GM12873 (cell line): ENCODE measurements around the gene TTI1.

ENCODE experiments used
- TF ChIP-seq, protein P1 (sequence below): IDR thresholded peaks from 2 replicates; pipeline ENCODE4 v1.5.1; 2012; ENCODE audit warnings: low read depth, mild to moderate bottlenecking, moderate library complexity, low read length, control low read depth; ENCODE audit not compliant: insufficient read depth; ENCODE audit errors: missing control alignments

TTI1 gene

GRCh38 chr20:37944456-37944981 is 88.7 kb downstream of the TTI1 start:
- TF ChIP-seq, protein P1, sequence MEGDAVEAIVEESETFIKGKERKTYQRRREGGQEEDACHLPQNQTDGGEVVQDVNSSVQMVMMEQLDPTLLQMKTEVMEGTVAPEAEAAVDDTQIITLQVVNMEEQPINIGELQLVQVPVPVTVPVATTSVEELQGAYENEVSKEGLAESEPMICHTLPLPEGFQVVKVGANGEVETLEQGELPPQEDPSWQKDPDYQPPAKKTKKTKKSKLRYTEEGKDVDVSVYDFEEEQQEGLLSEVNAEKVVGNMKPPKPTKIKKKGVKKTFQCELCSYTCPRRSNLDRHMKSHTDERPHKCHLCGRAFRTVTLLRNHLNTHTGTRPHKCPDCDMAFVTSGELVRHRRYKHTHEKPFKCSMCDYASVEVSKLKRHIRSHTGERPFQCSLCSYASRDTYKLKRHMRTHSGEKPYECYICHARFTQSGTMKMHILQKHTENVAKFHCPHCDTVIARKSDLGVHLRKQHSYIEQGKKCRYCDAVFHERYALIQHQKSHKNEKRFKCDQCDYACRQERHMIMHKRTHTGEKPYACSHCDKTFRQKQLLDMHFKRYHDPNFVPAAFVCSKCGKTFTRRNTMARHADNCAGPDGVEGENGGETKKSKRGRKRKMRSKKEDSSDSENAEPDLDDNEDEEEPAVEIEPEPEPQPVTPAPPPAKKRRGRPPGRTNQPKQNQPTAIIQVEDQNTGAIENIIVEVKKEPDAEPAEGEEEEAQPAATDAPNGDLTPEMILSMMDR = no peak

GRCh38 chr20:37943501-37944455 is 89.5 kb downstream of the TTI1 start:
- TF ChIP-seq, protein P1 = no peak

DNA sequence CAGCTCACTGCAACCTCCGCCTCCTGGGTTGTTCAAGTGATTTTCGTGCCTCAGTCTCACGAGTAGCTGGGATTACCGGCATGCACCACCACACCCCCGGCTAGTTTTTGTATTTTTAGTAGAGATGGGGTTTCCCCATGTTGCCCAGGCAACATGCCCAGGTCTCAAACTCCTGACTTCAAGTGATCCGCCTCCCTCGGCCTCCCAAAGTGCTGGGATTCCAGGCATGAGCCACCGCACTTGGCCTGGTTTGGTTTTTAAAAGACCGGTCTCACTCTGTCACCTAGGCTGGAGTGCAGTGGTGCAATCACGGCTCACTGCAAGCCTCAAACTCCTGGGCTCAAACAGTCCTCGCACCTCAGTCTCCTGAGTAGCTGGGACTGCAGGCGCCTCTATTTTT is 90.2 kb downstream of the TTI1 start:
- TF ChIP-seq, protein P1 = no peak

GRCh38 chr20:37941992-37942391 is 91.3 kb downstream of the TTI1 start:
- TF ChIP-seq, protein P1 = no peak

DNA sequence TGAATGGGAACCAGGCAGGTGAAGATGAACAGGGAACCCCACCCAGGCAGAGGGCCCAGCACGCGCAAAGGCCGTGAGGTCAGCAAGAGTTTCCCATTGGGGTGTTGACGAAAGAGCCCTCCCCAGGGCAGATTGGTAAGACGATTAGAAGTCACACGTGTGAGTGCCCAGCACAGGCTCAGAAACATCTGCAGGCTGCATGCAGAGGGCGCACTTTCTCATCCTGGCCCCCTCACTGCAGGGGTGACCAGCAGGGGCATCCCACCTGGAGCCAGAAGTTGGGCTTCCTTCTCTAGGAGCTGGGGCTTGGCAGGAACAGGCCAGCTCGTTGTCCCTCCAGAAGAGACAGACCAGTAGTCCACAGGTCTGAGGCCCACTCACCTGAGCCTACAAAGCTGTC is 91.9 kb downstream of the TTI1 start:
- TF ChIP-seq, protein P1 = peak; percentile 25

DNA sequence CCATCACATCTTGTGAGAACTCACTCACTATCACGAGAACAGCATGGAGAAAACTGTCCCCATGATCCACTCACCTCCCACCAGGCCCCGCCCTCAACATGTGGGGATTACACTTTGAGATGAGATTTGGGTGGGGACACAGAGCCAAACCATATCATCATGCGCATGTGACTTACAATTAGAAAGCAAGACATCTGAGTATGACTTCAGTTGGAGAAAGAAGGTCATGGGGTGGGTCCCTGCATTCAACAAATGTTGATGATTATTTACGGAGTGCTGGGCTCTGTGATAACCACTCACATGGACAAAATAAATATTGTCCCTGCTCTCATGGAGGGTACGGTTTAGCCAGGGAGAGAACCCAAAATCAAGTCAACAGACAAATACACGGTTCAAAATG is 92.4 kb downstream of the TTI1 start:
- TF ChIP-seq, protein P1 = no peak

GRCh38 chr20:37939701-37940560 is 93.3 kb downstream of the TTI1 start:
- TF ChIP-seq, protein P1 = no peak
